GM12801 (cell line): ENCODE measurements around the gene DOCK2.

ENCODE experiments used
- TF ChIP-seq, protein P1 (sequence below): IDR thresholded peaks from one replicate; pipeline ENCODE4 v1.5.1; 2011; ENCODE audit warnings: control low read depth; ENCODE audit not compliant: insufficient read length; ENCODE audit errors: extremely low read depth

DOCK2 gene

GRCh38 chr5:169667896-169668674, 31.0 kb downstream of the DOCK2 start:
- TF ChIP-seq, protein P1, sequence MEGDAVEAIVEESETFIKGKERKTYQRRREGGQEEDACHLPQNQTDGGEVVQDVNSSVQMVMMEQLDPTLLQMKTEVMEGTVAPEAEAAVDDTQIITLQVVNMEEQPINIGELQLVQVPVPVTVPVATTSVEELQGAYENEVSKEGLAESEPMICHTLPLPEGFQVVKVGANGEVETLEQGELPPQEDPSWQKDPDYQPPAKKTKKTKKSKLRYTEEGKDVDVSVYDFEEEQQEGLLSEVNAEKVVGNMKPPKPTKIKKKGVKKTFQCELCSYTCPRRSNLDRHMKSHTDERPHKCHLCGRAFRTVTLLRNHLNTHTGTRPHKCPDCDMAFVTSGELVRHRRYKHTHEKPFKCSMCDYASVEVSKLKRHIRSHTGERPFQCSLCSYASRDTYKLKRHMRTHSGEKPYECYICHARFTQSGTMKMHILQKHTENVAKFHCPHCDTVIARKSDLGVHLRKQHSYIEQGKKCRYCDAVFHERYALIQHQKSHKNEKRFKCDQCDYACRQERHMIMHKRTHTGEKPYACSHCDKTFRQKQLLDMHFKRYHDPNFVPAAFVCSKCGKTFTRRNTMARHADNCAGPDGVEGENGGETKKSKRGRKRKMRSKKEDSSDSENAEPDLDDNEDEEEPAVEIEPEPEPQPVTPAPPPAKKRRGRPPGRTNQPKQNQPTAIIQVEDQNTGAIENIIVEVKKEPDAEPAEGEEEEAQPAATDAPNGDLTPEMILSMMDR: no peak

DNA sequence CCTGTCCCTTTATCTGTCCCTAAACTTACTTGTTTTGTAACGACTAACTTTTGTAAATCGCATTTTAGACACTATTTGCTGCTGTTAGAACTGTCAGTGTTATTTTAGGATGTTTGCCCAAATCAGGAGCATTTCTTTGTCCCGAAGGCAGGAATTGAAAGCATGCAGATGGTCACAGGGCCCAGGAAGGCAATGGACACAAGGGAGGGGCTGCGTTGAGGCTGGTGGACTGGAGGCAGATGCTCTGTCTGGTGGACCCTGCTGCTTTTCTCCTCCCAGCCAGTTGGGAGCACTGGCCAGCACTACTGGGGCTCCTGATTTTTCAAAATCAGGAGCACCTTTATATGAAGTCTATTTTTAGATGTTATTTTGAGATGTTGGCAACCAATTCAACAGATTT, 31.7 kb downstream of the DOCK2 start:
- TF ChIP-seq, protein P1: no peak

GRCh38 chr5:169670769-169671525, 33.9 kb downstream of the DOCK2 start:
- TF ChIP-seq, protein P1: no peak

DNA sequence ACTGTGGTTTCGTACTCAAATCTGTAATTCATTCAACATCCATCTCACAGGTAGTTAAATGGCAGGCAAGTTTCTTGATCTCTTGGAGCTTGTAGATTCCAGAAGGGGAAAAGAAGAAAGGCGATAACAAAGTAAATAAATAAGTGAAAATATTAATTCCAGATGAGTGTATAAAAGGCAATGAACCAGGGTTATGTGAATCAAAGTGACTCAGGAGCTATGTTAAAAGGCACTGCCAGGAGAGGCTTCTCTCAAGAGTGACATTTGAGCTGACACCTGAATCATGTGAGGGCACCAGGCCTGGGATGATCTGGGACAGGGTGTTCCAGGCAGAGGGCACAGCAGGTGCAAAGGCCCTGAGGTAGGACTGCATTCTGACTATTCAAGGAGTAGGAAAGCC, 45.0 kb downstream of the DOCK2 start:
- TF ChIP-seq, protein P1: no peak

- TF ChIP-seq, protein P1: no peak
These were observed 49.1 kb downstream of the DOCK2 start for GRCh38 chr5:169686137-169686536.

DNA sequence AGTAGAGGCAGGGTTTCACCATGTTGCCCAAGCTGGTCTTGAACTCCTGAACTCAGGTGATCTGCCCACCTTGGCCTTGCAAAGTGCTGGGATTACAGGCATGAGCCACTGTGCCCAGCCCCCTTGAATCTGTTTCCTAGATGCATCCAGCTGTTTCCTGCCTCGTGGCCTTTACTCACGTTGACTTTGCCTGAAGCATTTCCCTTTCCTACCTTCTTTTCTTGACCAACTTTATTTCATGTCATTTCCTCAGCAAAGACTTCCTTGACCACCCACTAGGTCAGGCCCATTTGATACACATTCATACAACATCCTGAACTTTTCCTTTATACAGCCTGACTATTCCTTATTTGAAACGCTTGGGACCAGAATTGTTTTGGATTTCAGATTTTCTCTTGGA, 51.0 kb downstream of the DOCK2 start:
- TF ChIP-seq, protein P1: no peak

DNA sequence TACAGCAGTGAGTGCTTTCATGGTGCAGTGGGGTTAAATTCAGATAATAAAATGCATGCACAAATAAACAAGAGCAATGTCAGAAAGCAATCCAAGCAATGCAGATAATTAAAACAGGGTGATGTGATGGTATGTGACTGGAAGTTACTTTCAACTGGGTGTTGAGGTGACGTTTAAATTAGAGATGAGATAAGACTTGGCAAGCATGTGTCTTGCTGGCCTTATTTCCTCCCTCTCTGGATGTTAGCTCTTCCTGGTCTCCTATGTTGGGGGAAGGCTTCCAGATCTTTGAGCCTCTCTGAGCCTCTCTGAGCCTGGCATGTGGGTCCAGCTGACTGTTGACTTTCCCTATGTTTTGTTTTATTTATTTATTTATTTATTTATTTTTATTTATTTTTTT, 54.4 kb downstream of the DOCK2 start:
- TF ChIP-seq, protein P1: no peak
